EH (cell line): ENCODE results near the gene ELL2.
"Not testable (repeated sequence)": the region's sequence is repeated elsewhere in the genome, so short reads cannot be mapped to it uniquely, and the experiment has no call there.

Experiments
- DNase-seq: peaks from one replicate; pipeline ENCODE4 v3.0.0-alpha.2; 2015; ENCODE audit warnings: low read depth

ELL2 gene

DNA sequence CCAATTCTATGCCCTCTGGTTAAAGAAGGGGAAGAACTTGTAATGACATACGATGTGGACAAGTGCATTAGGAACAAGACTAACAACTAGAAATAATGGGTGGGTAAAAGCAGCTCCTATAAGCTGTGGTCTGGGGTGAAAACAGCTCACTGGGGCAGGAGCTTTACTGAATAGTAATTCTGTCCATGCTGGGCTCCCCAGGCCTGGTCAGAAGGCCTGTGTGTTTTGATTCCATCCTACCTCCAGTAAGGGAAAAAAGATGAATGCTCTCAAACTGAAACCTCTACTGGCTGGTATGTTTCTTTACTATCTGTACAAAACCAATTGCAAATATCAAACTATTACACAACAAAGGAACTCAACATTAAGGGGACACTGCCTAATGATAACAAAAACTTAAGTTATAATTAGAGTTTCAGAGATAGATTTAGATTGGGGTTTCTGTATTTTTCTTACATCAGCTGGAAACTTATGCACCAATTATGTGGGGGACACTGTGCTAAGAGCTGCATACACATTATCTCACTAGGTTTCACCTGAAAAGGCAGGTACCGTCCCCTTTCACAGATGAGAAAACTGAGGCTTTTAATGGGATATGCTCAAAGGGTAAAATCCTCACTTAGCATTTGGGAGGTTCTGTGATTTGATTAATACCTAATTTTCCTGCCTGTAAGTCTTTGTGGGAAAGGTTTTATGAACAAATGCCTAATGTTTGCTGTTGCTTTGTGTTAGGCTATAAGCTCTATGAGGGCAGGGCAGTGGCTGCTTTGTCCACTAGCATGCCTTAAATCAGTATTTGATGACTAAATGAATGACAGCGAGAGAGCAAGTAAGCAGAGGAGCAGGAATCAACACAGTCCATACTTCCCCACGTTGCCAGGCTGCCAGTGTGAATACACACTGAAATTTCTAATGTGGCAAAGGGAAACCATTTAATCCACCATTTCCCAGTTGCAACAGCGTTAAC, 53.6 kb downstream of the ELL2 start:
- peak; percentile 44 for DNase-seq

DNA sequence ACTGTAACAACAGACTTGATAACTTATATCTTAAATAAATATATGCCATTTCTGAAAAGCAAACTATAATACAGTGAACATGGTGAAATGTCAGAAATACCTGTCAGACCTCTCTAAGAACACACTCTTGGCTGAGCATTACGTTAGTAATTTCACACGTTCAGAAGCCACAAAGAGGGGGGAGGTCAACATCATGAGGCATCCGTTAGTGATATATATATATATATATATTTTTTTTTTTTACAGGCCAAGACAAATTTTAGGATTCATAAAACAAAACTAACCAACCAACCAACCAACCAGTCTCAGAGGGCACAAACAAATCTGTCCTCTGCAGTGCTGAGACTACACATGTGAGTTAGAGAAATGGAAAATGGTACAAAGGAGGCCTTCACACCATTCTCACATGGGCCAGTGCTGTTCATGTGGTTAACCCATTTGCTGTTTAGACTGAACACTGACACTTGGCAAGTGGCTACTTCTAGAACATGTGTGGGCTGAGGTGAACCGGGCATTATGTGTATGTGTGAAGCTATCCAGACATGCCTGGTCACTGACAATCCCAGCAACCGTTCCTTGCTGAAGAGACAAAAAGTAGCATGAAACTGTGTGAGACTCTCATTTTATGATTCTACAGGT, 54.5 kb downstream of the ELL2 start:
- DNase-seq: no peak

DNA sequence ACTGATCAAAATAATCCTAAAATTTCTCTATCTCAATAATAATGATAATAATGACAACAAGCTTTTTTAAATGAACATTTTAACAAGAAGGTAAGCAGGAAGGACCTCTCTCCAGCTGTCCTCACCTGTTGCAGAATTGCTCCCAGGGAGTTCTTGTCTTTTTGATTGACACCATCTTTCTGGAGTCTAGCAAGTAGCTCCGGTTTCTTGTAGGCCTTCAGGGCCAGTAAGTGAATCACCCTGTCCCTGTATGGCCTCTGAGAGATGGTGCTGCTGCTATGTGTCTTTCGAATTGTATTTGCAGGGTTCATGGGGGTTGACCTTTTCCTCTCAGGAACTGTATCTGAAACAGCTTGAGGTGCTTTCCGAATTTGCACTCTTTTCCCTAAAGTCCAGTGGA, 55.3 kb downstream of the ELL2 start:
- DNase-seq: not testable (repeated sequence)

DNA sequence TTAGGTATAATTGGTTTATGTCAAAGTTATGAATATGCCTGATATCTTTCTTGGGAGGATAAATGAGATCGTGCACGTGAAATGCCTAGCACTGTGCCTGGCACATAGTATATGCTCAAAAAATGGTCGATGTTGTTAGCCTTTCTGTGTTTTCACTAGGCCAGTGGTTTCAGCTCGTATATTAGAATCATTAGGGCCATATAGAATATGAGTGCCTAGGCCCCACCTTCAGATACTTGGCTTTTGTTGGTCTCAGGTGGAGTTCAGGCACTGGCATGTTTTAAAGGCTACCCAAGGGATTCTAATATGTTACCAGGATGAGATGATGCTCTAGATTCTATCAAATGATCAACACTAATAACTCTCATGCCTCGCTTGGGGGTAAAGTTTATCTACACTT, 56.8 kb downstream of the ELL2 start:
- DNase-seq: no peak

DNA sequence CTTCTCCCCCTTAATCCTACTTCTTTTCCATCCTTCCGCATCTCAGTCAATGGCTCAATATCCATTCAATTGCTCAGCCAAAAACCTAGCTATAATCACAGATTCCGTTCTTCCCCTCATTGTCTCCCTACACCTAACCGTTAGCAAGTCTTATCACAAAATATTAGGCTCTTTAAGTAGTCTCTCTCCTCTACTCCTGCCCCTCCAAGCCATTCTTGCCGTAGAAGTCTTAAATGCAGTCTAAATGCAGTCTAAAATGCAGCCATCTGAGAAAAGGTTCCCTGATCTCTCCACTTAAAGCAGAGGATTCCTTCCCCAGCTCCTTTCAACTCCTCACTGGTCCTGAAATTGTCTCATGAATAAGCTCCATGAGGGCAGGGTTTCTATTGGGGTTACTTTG, 57.8 kb downstream of the ELL2 start:
- no peak for DNase-seq

DNA sequence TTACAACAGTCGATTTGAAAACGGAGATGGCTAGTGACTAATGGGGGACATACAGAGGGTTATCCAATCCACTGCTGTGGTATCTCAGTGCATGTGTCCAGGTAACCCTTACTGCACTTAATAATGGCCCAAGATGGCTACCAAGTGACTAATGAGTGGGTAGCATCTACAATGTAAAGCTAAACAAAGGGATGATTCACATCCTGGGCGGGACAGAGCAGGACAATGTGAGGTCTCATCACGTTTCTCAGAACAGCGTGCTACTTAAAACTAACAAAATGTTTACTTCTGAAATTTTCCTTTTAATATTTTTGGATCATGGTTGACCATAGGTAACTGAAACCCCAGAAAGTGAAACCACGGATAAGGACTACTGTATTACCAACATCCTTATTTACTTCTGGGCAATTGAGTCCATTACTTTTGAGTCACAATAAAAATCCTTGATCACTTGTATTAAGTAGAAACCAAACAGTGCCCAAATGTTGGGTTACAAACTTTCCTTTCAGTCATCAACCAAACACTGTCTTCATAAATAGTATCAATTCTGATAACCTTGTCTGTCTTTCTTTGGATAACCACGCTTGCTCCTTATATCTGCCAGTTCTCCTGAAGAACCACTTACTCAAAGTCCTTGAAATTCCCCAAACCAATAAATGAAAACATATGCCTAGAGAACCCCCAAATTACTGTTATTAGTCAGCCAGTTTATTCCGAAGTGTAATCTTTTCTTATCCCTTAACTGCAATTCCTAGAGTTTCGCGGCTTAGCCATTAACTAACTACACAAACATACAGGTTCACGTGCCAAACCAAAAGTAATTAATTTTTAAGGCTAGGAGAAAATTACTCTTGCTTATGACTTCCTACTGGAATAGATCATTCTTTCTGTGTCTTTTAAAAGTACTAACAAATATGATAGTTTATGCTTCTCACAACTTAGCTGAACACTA, 59.7 kb downstream of the ELL2 start:
- peak; percentile 81 for DNase-seq

DNA sequence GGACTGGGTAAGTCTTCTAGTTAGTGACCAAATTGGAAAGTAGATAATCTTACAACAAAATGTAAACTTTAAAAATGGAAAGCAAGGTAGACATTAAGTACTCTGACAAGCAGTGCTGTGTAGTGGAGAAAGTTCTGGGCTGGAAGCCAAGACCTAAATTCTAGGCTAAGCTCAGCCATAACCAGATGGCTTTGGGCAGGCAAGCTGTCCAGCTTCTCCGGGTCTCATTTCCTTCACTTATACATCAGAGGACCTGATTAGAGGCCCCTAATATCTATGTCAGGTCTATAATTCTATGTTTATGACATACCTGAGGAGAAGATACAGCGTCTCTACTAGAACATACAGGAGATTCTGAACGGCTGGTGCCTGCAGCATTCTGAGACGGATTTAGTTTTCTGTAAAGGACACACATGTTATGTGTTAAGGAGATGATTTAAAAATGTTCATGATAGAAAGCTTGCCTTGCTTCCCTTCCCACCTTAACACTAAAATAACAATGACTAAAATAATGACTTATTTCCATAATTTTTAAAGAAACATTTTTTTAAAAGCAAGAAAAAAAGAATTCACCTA, 61.2 kb downstream of the ELL2 start:
- DNase-seq: peak; percentile 80

DNA sequence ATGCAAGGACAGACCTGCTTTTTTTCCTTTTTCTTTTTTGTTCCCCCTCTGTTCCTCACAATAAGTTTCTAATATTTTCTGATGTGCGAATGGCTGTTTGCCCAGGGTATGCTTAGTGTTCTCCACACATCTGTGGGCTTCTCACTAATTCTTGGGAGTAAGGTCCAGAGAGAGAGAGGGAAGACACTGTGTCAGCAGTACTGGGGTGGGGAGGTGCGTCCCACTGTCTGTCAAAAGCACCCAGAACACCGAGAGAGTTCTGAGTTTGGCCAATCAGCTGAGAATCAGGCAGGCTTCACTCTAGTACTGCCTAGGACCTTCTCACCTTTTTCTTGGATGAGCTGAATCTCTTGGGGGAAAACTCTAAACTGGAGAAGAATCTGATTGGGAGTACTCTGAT, 61.8 kb downstream of the ELL2 start:
- DNase-seq: no peak

DNA sequence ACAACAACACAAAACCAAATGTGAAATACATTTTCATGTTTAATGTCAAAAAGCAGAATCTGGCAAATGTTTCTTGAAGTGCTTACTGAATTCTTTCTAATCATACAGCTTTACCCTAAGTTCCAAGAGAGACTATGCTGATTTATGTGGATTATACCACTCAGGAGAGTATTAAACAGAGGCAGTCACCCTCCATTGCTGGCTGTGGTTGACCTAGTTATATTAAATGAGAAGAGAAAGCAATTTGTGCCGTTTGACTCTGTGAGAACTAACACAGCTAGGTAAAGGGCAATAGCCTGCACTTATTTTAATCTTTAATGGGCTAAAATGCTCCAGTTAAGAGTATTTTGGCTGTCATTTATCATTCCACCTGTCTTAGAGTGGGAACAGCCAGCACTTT, 62.6 kb downstream of the ELL2 start:
- DNase-seq: no peak

DNA sequence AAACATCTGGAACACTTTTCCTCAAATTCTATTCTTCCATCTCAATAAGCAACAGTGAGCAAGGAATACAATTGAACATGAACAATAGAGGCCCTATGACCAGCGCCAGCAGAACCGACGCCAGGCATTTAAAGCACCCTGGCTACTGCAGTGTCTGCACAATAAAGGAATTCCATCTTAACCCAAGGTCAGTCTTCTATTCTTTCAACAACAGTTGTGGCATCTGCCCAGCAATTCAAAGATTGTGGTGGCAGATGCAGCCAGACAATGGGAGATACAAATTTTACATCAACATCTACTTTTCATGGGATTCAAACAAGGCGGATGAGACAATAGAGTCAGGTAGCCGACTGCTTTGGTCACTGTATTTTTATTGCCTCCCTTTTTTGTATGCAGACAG, 65.9 kb downstream of the ELL2 start:
- no peak for DNase-seq

DNA sequence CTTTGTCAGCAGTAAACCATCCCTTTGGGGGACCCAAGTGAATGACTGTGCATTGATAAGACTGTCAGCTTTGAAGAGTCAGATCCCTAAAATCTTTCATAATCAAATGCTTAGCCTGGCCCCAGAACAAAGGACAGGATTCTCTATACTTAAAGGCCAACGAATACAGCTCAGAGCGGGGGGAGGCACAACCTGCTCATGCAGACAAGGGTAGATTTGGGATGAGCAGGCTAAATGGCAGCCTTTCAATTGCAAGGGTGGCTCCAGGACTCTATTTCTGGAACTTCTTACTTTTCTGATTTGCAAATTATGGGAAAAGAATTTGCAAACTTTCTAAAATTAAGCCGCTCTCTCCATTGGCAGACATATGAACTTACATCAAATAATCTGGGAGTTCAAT, 66.4 kb downstream of the ELL2 start:
- no peak for DNase-seq

DNA sequence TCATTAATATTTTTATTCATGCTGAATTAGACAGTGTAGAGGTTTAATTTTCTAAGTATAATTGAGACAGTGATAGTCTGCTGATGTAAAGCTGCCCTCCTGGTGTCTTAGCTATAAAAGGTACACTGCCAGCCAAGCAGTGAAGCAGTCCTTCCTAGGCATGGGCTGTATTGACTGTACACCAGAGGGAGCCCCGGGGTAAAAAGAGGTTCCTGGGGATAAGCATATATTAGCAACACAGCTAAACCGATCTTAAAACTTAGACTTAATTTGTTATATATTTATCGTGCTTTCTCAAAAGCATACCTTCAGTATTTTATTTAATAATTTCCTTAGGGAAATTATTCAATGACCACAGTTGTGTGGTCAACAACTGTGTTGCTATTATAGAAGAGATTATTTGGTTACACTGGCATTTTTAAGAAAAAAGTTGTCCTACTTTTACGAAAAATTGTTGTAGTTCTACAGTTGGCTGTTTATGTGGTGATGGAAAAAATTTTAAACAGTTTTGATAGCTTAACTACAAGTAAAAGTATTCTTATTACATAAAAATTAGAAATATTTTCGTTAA, 68.8 kb downstream of the ELL2 start:
- peak; percentile 60 for DNase-seq

DNA sequence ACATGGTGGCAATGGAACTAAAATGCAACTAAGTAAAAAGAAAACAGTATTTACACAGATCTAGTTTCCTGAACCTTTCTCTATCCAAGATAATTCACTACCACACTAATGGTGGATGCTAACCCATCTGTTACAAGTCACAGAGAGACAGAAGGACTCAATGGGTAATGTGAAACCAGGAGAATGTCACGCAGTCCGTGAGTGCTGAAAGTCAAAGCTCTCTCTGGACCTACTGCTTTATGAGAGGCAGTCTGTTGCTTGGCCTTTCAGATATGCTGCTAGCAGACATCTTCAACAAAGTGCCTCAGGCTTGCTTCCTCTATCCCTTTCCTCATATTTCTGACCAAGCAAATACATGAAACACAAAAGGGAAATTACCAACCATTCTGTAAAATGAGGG, 70.2 kb downstream of the ELL2 start:
- DNase-seq: no peak

DNA sequence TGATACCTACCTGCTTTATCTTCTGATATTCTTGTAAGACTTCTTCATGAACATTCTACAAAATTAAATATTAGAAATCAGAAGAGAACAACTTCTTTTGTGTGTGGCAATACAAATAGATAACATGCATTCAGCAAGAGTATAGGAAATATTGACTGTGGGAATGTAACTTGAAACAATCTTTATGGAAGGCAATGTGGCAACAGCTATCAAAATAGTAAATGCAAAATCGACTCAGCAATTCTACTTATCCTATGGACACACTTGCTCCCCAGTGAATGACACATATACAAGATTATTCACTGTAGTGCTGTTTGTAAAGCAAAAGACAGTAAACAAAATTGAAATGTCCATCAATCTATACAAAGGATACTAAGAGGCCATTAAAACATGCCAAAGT, 72.6 kb downstream of the ELL2 start:
- DNase-seq: no peak

DNA sequence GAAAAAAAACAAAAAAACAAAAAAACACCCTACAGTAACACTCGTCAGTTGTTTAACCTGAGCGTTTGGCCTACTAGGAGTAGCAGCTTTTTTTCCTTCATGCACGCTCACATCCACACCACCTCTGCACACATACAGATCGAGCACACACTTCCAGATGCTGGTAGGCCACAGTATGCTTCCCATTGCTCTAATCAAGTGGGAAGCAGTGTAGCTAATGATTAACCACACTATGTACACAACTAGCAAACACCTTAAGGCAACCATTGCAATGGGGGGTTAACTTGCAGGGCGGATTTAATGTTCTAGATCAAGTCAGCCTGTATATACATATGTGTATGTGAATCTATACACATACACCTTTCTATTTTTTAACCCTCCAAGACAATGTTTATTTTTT, 73.7 kb downstream of the ELL2 start:
- no peak for DNase-seq

DNA sequence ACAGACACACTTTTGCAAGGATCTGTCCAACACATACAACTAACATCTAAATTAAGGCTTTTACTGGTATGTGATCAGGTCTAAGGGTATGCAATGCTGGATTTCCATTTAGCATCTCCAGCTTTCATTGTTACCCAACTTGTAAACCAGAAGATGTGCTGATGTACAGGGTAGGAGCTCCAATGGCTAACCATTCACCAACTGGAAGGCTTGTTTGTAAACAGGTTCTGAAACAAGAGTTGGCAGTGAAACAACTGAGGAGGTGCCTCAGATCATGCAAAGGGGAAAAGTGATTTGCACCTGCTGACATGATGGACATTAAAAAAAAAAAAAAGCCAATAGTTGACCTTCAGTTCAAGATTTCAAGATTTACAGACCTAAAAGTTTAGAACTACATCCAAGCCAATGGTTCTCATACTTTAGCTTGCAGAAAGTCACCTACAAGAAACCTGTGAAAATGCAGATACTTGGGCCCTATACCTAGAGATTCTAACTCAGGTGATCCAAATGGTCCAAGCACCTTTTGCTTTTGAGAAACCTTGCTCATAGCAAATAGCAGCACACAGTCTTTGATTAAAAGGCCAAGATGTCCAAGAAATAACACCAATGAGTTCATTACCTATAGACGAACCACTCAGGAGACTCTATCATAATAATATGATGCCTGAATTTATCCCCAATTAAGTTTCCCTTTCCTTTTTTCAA, 75.2 kb downstream of the ELL2 start:
- no peak for DNase-seq

DNA sequence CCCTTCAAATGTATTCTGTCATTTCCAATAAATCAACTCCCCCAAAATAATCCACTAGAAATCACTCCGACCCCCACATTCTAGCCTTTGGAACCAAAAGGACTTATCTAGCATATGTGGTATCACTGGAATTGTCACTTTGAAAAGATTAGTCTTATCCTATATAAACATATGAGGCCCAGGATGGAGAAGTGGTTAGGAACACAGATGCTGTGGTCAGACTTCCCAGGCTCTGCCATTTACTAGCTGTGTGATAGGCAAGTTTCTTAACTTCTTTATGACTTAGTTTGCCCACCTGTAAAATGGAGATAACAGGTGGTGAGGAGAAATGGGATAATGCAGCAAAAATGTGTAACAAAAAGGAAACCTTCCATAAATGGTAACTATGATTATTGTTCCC, 77.1 kb downstream of the ELL2 start:
- no peak for DNase-seq

DNA sequence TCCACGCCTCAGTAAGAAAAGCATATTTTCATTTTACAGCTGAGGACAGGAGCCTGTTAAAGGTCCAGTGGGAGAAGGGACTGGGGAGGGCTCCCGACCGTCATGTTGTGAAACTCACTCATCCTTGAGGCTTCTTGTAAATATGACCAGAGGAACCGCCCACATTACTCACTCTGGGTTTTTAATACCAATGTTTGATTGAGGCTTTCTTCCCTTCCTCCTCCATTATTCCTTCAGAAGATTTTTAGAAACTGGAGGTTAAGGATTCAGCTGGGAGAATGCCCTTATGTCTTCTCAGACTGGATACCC, 77.7 kb downstream of the ELL2 start:
- DNase-seq: peak; percentile 78

DNA sequence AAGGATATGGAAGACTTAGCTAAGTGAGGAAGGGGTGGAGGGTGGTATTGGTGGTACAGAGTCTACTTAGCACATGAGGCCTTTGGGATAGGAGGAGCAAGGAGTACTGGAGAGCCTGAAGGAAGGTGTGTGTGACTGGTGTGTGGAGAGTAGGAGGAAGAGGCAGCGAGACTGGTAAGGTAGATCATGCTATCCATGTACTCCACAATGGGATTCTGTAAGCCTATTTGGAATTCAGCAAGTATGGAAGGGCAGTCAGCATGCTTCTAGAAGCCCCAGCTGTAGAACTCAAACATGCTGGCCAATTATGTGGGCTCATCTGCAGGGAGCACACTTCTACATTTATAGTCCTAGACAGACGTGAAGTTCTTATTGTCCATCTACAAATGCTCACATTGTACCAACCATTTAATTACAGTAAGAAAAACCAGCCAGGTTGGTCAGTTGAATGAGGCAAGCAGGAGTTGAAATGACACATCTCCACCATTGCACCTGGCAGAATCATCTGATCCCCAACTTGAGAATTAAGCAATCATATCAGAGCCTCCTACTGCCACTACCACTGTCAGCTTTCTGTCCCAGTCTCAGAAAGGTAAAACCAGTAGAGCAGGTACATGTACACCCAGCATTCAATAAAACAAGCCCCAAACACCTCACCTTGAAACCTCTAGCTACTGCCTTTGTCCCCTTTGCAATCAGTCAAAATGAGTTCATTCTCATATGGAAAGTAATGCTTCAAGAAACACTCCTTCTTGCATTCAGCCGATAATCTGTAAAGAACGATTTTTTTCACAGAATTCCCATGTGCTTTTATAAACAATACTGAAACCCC, 78.2 kb downstream of the ELL2 start:
- DNase-seq: no peak

DNA sequence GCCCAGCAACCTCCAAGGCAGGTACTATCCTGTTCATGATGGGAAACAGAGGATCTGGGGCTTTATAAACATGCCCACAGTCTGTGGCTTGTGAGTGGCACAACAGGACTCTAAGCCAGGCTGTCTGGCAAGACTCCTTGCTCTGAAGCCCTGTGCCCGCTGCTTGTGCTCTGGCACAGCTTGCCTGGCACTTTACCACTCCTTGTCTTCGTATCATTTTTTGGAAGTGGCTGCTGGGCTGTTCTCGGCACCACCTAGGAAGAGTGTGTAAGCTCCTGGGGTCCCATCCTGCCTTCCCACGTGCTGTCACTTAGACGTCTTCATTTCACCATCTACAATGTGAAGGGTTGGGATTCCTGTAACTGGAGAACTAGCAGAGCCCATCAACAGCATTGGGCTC, 79.8 kb downstream of the ELL2 start:
- DNase-seq: no peak
